CD8-positive, alpha-beta memory T cell (primary cell): ENCODE data around the gene CD2AP. TPM values are rescaled to one million over a fixed set of nuclear protein-coding genes. Genes with fewer than 3 reads are reported as not detected.
"Not testable (repeated sequence)": the region's sequence is repeated elsewhere in the genome, so short reads cannot be mapped to it uniquely, and the experiment has no call there.

ENCODE experiments used
- CTCF ChIA-PET: fragments of 350-600 bp; sonication (Branson Sonifier 250); formaldehyde crosslinking; loops from one replicate; lab custom pipeline; 2021; ENCODE audit warnings: antibody characterized with exemption; lab: Charles Lee
- POLR2A ChIA-PET: fragments of 350-600 bp; sonication (Branson Sonifier 250); formaldehyde crosslinking; loops from one replicate; lab custom pipeline; 2021; ENCODE audit warnings: antibody characterized with exemption; lab: Charles Lee
- DNase-seq, 5 donors: peaks; one replicate each; pipeline versions ENCODE4 v3.0.0 to v3.0.0-alpha.2; 2020 to 2022; ENCODE audit warnings: mixed read lengths in 1 of 5
- H3K27ac ChIP-seq: one replicate; pipeline ENCODE4 v1.7.0; 2013; ENCODE audit warnings: low read depth, mild to moderate bottlenecking, low read length, moderate library complexity
- H3K27me3 ChIP-seq: 2 replicates; pipeline ENCODE4 v1.7.0; 2013; ENCODE audit warnings: low read length, mild to moderate bottlenecking; ENCODE audit not compliant: insufficient read depth, poor library complexity, severe bottlenecking
- H3K36me3 ChIP-seq: 2 replicates; pipeline ENCODE4 v1.7.0; 2013; ENCODE audit warnings: mild to moderate bottlenecking, low read length, moderate library complexity; ENCODE audit not compliant: insufficient read depth
- H3K4me1 ChIP-seq: 2 replicates; pipeline ENCODE4 v1.7.0; 2013; ENCODE audit warnings: mild to moderate bottlenecking, low read length, moderate library complexity; ENCODE audit not compliant: insufficient read depth
- H3K4me3 ChIP-seq: 2 replicates; pipeline ENCODE4 v1.7.0; 2013; ENCODE audit warnings: mild to moderate bottlenecking, low read length
- H3K9me3 ChIP-seq: 2 replicates; pipeline ENCODE4 v1.7.0; 2013; ENCODE audit warnings: mild to moderate bottlenecking, low read length
- H3K27ac Mint-ChIP-seq, 8 donors: one replicate each; pipeline ENCODE4 v1.8.0; 2020 to 2021; ENCODE audit warnings: mixed read lengths in 8 of 8, mild to moderate bottlenecking in 6 of 8, inconsistent platforms in 3 of 8, moderate library complexity in 3 of 8
- H3K27me3 Mint-ChIP-seq, 2 donors: one replicate each; pipeline ENCODE4 v1.8.0; 2020 to 2021; ENCODE audit warnings: mixed read lengths in 2 of 2, mild to moderate bottlenecking in 1 of 2, moderate library complexity in 1 of 2
- H3K36me3 Mint-ChIP-seq, 3 donors: one replicate each; pipeline ENCODE4 v1.8.0; 2020 to 2021; ENCODE audit warnings: mixed read lengths in 3 of 3, inconsistent platforms in 1 of 3, mild to moderate bottlenecking in 1 of 3
- H3K4me1 Mint-ChIP-seq, 3 donors: one replicate each; pipeline ENCODE4 v1.8.0; 2020 to 2021; ENCODE audit warnings: mixed read lengths in 3 of 3, inconsistent platforms in 1 of 3, mild to moderate bottlenecking in 1 of 3
- H3K4me3 Mint-ChIP-seq, 7 donors: one replicate each; pipeline ENCODE4 v1.8.0; 2020 to 2021; ENCODE audit warnings: mixed read lengths in 7 of 7, mild to moderate bottlenecking in 6 of 7, moderate library complexity in 4 of 7, inconsistent platforms in 2 of 7
- H3K9me3 Mint-ChIP-seq, 5 donors: one replicate each; pipeline ENCODE4 v1.8.0; 2020 to 2022; ENCODE audit warnings: mixed read lengths in 5 of 5, mild to moderate bottlenecking in 3 of 5, moderate library complexity in 2 of 5, inconsistent platforms in 1 of 5
- polyA plus RNA-seq: library from polyadenylated mRNA; unstranded; fragments of 300-500 nt; fragmentation: Illumina TruSeq; gene quantifications from one replicate; pipeline ENCODE4 v1.2.3, GENCODE V29; 2021
- total RNA-seq, 2 experiments: library from RNA; stranded (reverse); gene quantifications; one replicate each; pipeline ENCODE4 v1.2.3, GENCODE V29; 2021

Gene CD2AP
- total and polyA plus RNA-seq, 3 experiments from 2014 or later: 9.3 to 30.7 (median 28.8) TPM

- DNase-seq: no peak
- Histone ChIP-seq H3K4me3 (no peak overlapping the region), H3K4me1 (no peaks in the 10 kb centered on the region), H3K36me3 (no peaks in the 10 kb centered on the region), H3K27me3 (no peaks in the 10 kb centered on the region), H3K27ac (no peak overlapping the region), H3K9me3 (no peaks in the 10 kb centered on the region)
- peaks cover 0 to 5% (median 0%) of the 10 kb centered on the region in 3 donors for H3K36me3 Mint-ChIP-seq
- no peaks in the 10 kb centered on the region for H3K9me3 Mint-ChIP-seq
- no peak overlapping the region for H3K4me3 Mint-ChIP-seq
- H3K4me1 Mint-ChIP-seq: no peaks in the 10 kb centered on the region
- peaks cover 5 to 10% of the 10 kb centered on the region in 2 donors for H3K27me3 Mint-ChIP-seq
- CTCF ChIA-PET: no interaction called here
- peak overlapping the region in 1 of 8 donors; percentile 50 for H3K27ac Mint-ChIP-seq
- POLR2A ChIA-PET: no interaction called here
These were observed 38.9 kb upstream of the CD2AP start for GRCh38 chr6:47438481-47439347.

GRCh38 chr6:47439348-47439668 is 38.3 kb upstream of the CD2AP start:
- H3K9me3 Mint-ChIP-seq: no peaks in the 10 kb centered on the region
- H3K27ac Mint-ChIP-seq: no peak overlapping the region
- ChIA-PET POLR2A (no interaction called here), CTCF (no interaction called here)
- H3K4me3 Mint-ChIP-seq: no peak overlapping the region
- H3K27me3 ChIP-seq: no peaks in the 10 kb centered on the region
- DNase-seq: no peak
- H3K27ac ChIP-seq: no peak overlapping the region
- no peaks in the 10 kb centered on the region for H3K4me1 Mint-ChIP-seq
- no peak overlapping the region for H3K4me3 ChIP-seq
- H3K9me3 ChIP-seq: no peaks in the 10 kb centered on the region
- H3K36me3 Mint-ChIP-seq: peaks cover 0 to 5% (median 0%) of the 10 kb centered on the region in 3 donors
- peaks cover 5% of the 10 kb centered on the region in 2 donors for H3K27me3 Mint-ChIP-seq
- no peaks in the 10 kb centered on the region for H3K36me3 ChIP-seq
- H3K4me1 ChIP-seq: no peaks in the 10 kb centered on the region

GRCh38 chr6:47440719-47441118 is 36.9 kb upstream of the CD2AP start:
- no peak for DNase-seq
- Mint-ChIP-seq H3K27me3 (peaks cover 0 to 5% of the 10 kb centered on the region in 2 donors), H3K4me3 (no peak overlapping the region), H3K4me1 (no peaks in the 10 kb centered on the region), H3K36me3 (no peaks in the 10 kb centered on the region), H3K9me3 (peaks cover 0 to 5% (median 0%) of the 10 kb centered on the region in 5 donors), H3K27ac (no peak overlapping the region)
- no peaks in the 10 kb centered on the region for H3K36me3 ChIP-seq
- ChIA-PET POLR2A (no interaction called here), CTCF (no interaction called here)
- H3K27ac ChIP-seq: no peak overlapping the region
- no peaks in the 10 kb centered on the region for H3K4me1 ChIP-seq
- H3K4me3 ChIP-seq: no peak overlapping the region
- no peaks in the 10 kb centered on the region for H3K9me3 ChIP-seq
- H3K27me3 ChIP-seq: no peaks in the 10 kb centered on the region

GRCh38 chr6:47444964-47445363 is 32.6 kb upstream of the CD2AP start:
- H3K27ac Mint-ChIP-seq: not testable (repeated sequence)
- peaks cover 6 to 13% (median 7%) of the 10 kb centered on the region in 3 donors for H3K4me1 Mint-ChIP-seq

GRCh38 chr6:47446669-47447330 is 30.8 kb upstream of the CD2AP start:
- H3K4me1 ChIP-seq: no peaks in the 10 kb centered on the region
- Mint-ChIP-seq H3K4me1 (peaks cover 6 to 13% (median 7%) of the 10 kb centered on the region in 3 donors), H3K36me3 (no peaks in the 10 kb centered on the region), H3K9me3 (peaks cover 0 to 5% (median 0%) of the 10 kb centered on the region in 5 donors), H3K4me3 (no peak overlapping the region), H3K27ac (no peak overlapping the region), H3K27me3 (no peaks in the 10 kb centered on the region)
- ChIA-PET CTCF (no interaction called here), POLR2A (no interaction called here)
- H3K9me3 ChIP-seq: no peaks in the 10 kb centered on the region
- no peaks in the 10 kb centered on the region for H3K36me3 ChIP-seq
- H3K27ac ChIP-seq: no peak overlapping the region
- H3K27me3 ChIP-seq: no peaks in the 10 kb centered on the region
- H3K4me3 ChIP-seq: no peak overlapping the region
- no peak for DNase-seq

More at GRCh38 chr6:47444964-47445363, 32.6 kb upstream of the CD2AP start:
- H3K9me3 Mint-ChIP-seq, H3K36me3 ChIP-seq, H3K27ac ChIP-seq, CTCF ChIA-PET, DNase-seq, H3K27me3 Mint-ChIP-seq, H3K27me3 ChIP-seq, POLR2A ChIA-PET, H3K9me3 ChIP-seq, H3K36me3 Mint-ChIP-seq, H3K4me3 Mint-ChIP-seq, H3K4me3 ChIP-seq, H3K4me1 ChIP-seq: not testable (repeated sequence)

GRCh38 chr6:47447722-47448121 is 29.9 kb upstream of the CD2AP start:
- no peak overlapping the region for H3K4me3 Mint-ChIP-seq
- Histone ChIP-seq H3K9me3 (no peaks in the 10 kb centered on the region), H3K27ac (no peak overlapping the region), H3K4me3 (no peak overlapping the region), H3K36me3 (no peaks in the 10 kb centered on the region), H3K4me1 (no peaks in the 10 kb centered on the region), H3K27me3 (no peaks in the 10 kb centered on the region)
- no peaks in the 10 kb centered on the region for H3K27me3 Mint-ChIP-seq
- H3K27ac Mint-ChIP-seq: no peak overlapping the region
- ChIA-PET CTCF (no interaction called here), POLR2A (no interaction called here)
- peaks cover 6 to 13% (median 7%) of the 10 kb centered on the region in 3 donors for H3K4me1 Mint-ChIP-seq
- H3K36me3 Mint-ChIP-seq: no peaks in the 10 kb centered on the region
- peaks cover 0 to 5% (median 0%) of the 10 kb centered on the region in 5 donors for H3K9me3 Mint-ChIP-seq
- no peak for DNase-seq

GRCh38 chr6:47451162-47451561 is 26.4 kb upstream of the CD2AP start:
- no peaks in the 10 kb centered on the region for H3K27me3 Mint-ChIP-seq
- H3K27me3 ChIP-seq: no peaks in the 10 kb centered on the region
- H3K9me3 Mint-ChIP-seq: no peaks in the 10 kb centered on the region
- H3K9me3 ChIP-seq: no peaks in the 10 kb centered on the region
- POLR2A ChIA-PET: no interaction called here
- no peaks in the 10 kb centered on the region for H3K4me1 ChIP-seq
- no peaks in the 10 kb centered on the region for H3K36me3 ChIP-seq
- H3K36me3 Mint-ChIP-seq: no peaks in the 10 kb centered on the region
- no peak for DNase-seq
- CTCF ChIA-PET: no interaction called here
- no peak overlapping the region for H3K27ac ChIP-seq
- H3K4me1 Mint-ChIP-seq: peaks cover 7 to 13% (median 8%) of the 10 kb centered on the region in 3 donors
- H3K4me3 Mint-ChIP-seq: no peak overlapping the region
- H3K27ac Mint-ChIP-seq: no peak overlapping the region
- H3K4me3 ChIP-seq: no peak overlapping the region

GRCh38 chr6:47452899-47453298 is 24.7 kb upstream of the CD2AP start:
- ChIA-PET CTCF (no interaction called here), POLR2A (no interaction called here)
- H3K27ac Mint-ChIP-seq: no peak overlapping the region

More at GRCh38 chr6:47452899-47453298, 24.7 kb upstream of the CD2AP start:
- no peaks in the 10 kb centered on the region for H3K4me1 ChIP-seq
- H3K36me3 ChIP-seq: no peaks in the 10 kb centered on the region
- Mint-ChIP-seq H3K27me3 (no peaks in the 10 kb centered on the region), H3K9me3 (no peaks in the 10 kb centered on the region), H3K4me1 (peaks cover 0 to 2% (median 0%) of the 10 kb centered on the region in 3 donors), H3K4me3 (no peak overlapping the region), H3K36me3 (no peaks in the 10 kb centered on the region)
- no peak overlapping the region for H3K27ac ChIP-seq
- DNase-seq: no peak
- no peak overlapping the region for H3K4me3 ChIP-seq
- H3K9me3 ChIP-seq: no peaks in the 10 kb centered on the region
- no peaks in the 10 kb centered on the region for H3K27me3 ChIP-seq
